HepG2 (cell line): ENCODE results near the gene THOC6. TPM values are rescaled to one million over a fixed set of nuclear protein-coding genes. Genes with fewer than 3 reads are reported as not detected.

Experiments used
- ATF7-NPFF ChIP-seq: sonication (generic); formaldehyde crosslinking; IDR thresholded peaks from 2 replicates; pipeline ENCODE4 v1.8.1; 2023; ENCODE audit warnings: mild to moderate bottlenecking, low read depth, missing genetic modification reagents, moderate library complexity
- KLF11 ChIP-seq: IDR thresholded peaks from 2 replicates; pipeline ENCODE4 v1.6.1; 2016; ENCODE audit warnings: missing compliant biosample characterization
- KLF9 ChIP-seq: IDR thresholded peaks from 2 replicates; pipeline ENCODE4 v1.6.1; 2016; ENCODE audit warnings: low read depth
- MXD4 ChIP-seq: IDR thresholded peaks from 2 replicates; pipeline ENCODE4 v1.6.1; 2016; ENCODE audit warnings: mild to moderate bottlenecking, missing biosample characterization, missing genetic modification reagents
- PRDM4 ChIP-seq: sonication (generic); formaldehyde crosslinking; IDR thresholded peaks from 2 replicates; pipeline ENCODE4 v1.9.0; 2021; ENCODE audit warnings: missing genetic modification reagents, borderline replicate concordance
- SP2 ChIP-seq: sonication (generic); formaldehyde crosslinking; IDR thresholded peaks from 2 replicates; pipeline ENCODE4 v1.5.1; 2020; ENCODE audit warnings: mild to moderate bottlenecking, missing genetic modification reagents
- ZC3H4 ChIP-seq: sonication (generic); formaldehyde crosslinking; IDR thresholded peaks from 2 replicates; pipeline ENCODE4 v1.4.0; 2020; ENCODE audit warnings: missing genetic modification reagents, borderline replicate concordance
- ZFP82 ChIP-seq: sonication (generic); formaldehyde crosslinking; IDR thresholded peaks from 2 replicates; pipeline ENCODE4 v1.5.1; 2020; ENCODE audit warnings: mild to moderate bottlenecking, missing genetic modification reagents, borderline replicate concordance
- ZNF547 ChIP-seq: sonication (generic); formaldehyde crosslinking; IDR thresholded peaks from 2 replicates; pipeline ENCODE4 v1.5.1; 2020; ENCODE audit warnings: mild to moderate bottlenecking, missing genetic modification reagents
- ZNF746 ChIP-seq: sonication (generic); formaldehyde crosslinking; IDR thresholded peaks from 2 replicates; pipeline ENCODE4 v1.8.0; 2022; ENCODE audit warnings: mild to moderate bottlenecking, missing genetic modification reagents
- ZNF800 ChIP-seq: sonication (generic); formaldehyde crosslinking; IDR thresholded peaks from 2 replicates; pipeline ENCODE4 v1.4.0; 2020; ENCODE audit warnings: missing genetic modification reagents
- ZNF83 ChIP-seq: sonication (generic); formaldehyde crosslinking; IDR thresholded peaks from 2 replicates; pipeline ENCODE4 v1.4.0; 2020; ENCODE audit warnings: missing genetic modification reagents, mild to moderate bottlenecking, borderline replicate concordance
- ZZZ3 ChIP-seq: sonication (generic); formaldehyde crosslinking; IDR thresholded peaks from 2 replicates; pipeline ENCODE4 v1.4.0; 2020; ENCODE audit warnings: missing genetic modification reagents, mild to moderate bottlenecking, borderline replicate concordance
- polyA plus RNA-seq, 8 experiments: library from polyadenylated mRNA; depleted of rRNA in 3 of 8; stranded (reverse) in 7 of 8; unstranded in 1 of 8; fragments of >200 nt; fragmentation: Illumina TruSeq in 4 of 8; extraction: Trizol in 4 of 8; gene quantifications; 2 replicates each; pipeline versions ENCODE4 v1.2.1 to v1.2.3, GENCODE V29; 2011 to 2016; ENCODE audit warnings: low read depth in 4 of 8, missing spikeins in 1 of 8, mixed read lengths in 1 of 8; ENCODE audit not compliant: insufficient read depth in 1 of 8
- total RNA-seq, 5 experiments: library from RNA; depleted of rRNA; stranded (reverse); fragments of >200 nt; fragmentation: Illumina TruSeq; extraction: Trizol; gene quantifications; 2 replicates each; pipeline ENCODE4 v1.2.3, GENCODE V29; 2016; ENCODE audit warnings: low read depth in 1 of 5
- TF ChIP-seq, protein P1 (sequence below): sonication (generic); formaldehyde crosslinking; IDR thresholded peaks from 2 replicates; pipeline ENCODE4 v1.4.0; 2020; ENCODE audit warnings: mild to moderate bottlenecking, missing genetic modification reagents
- TF ChIP-seq, protein P2 (sequence below): sonication (generic); formaldehyde crosslinking; conservative IDR thresholded peaks from 2 replicates; pipeline ENCODE4 v1.8.0; 2022; ENCODE audit warnings: missing genetic modification reagents
- TF ChIP-seq, protein P3 (sequence below): sonication (generic); formaldehyde crosslinking; IDR thresholded peaks from 2 replicates; pipeline ENCODE4 v1.4.0; 2020; ENCODE audit warnings: missing genetic modification reagents, borderline replicate concordance

Gene THOC6
- total and polyA plus RNA-seq, 2 of the 13 experiments (the other 11 are each of a cell fraction or from before 2014, with no cell fraction given), result 32.1 to 37.0 TPM

DNA sequence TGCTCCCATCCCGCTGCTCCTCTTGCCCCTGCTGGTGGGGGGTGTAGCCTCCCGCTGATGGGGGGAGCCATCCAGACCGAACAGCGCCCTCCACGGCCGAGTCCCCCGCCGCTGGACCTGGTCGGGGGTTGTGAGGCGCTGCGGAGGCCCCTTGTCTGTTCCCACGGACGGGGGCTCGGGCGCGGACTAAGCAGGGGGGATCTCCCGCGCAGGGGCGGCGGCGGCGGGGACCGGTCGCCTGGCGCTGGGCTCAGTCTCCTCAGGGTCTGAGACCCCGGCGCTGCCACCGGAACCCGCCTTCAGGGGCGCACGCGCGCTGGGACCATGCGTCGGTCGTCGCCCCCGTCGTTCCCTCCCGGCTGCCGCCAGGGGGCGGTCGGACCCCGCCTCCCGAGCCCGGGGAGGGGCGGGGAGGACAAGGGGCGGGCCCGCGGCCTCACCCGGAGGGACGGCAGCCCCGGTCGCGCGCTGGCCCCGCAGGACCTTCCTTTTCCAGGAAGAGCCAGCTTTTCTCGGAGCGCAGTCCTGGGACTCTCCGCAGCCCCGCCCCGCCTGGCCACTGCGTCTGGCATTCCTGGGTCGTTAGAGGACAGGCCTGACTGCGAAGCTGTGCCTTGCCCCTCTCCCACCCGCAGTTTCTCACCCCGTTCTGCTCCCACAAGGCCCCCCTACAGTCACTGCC lies 35.3 kb downstream of the THOC6 start (continued):
- TF ChIP-seq SP2 (CRISPR knock-in tag) (no peak; the same call in 1 of the 2 replicates), ZC3H4 (CRISPR knock-in tag) (no peak), ZNF83 (CRISPR knock-in tag) (0 out of 2 replicates have a peak, but pooled peaks have one; percentile 6), KLF9 (no peak), PRDM4 (CRISPR knock-in tag) (no peak), ZNF746 (CRISPR knock-in tag) (no peak; the same call in 1 of the 2 replicates), ATF7-NPFF (CRISPR knock-in tag) (0 out of 2 replicates have a peak, but pooled peaks have one; percentile 46), ZFP82 (no peak; the same call in 1 of the 2 replicates), ZNF800 (CRISPR knock-in tag) (no peak; the same call in 1 of the 2 replicates), ZNF547 (CRISPR knock-in tag) (peak; percentile 73), ZZZ3 (CRISPR knock-in tag) (no peak), KLF11 (CRISPR knock-in tag) (no peak), MXD4 (CRISPR knock-in tag) (peak; percentile 67; the same call in 1 of the 2 replicates)
- TF ChIP-seq, protein P1, sequence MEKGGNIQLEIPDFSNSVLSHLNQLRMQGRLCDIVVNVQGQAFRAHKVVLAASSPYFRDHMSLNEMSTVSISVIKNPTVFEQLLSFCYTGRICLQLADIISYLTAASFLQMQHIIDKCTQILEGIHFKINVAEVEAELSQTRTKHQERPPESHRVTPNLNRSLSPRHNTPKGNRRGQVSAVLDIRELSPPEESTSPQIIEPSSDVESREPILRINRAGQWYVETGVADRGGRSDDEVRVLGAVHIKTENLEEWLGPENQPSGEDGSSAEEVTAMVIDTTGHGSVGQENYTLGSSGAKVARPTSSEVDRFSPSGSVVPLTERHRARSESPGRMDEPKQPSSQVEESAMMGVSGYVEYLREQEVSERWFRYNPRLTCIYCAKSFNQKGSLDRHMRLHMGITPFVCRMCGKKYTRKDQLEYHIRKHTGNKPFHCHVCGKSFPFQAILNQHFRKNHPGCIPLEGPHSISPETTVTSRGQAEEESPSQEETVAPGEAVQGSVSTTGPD (CRISPR knock-in tag), result no peak
- TF ChIP-seq, protein P2, sequence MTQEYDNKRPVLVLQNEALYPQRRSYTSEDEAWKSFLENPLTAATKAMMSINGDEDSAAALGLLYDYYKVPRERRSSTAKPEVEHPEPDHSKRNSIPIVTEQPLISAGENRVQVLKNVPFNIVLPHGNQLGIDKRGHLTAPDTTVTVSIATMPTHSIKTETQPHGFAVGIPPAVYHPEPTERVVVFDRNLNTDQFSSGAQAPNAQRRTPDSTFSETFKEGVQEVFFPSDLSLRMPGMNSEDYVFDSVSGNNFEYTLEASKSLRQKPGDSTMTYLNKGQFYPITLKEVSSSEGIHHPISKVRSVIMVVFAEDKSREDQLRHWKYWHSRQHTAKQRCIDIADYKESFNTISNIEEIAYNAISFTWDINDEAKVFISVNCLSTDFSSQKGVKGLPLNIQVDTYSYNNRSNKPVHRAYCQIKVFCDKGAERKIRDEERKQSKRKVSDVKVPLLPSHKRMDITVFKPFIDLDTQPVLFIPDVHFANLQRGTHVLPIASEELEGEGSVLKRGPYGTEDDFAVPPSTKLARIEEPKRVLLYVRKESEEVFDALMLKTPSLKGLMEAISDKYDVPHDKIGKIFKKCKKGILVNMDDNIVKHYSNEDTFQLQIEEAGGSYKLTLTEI (CRISPR knock-in tag), result no peak
- TF ChIP-seq, protein P3, sequence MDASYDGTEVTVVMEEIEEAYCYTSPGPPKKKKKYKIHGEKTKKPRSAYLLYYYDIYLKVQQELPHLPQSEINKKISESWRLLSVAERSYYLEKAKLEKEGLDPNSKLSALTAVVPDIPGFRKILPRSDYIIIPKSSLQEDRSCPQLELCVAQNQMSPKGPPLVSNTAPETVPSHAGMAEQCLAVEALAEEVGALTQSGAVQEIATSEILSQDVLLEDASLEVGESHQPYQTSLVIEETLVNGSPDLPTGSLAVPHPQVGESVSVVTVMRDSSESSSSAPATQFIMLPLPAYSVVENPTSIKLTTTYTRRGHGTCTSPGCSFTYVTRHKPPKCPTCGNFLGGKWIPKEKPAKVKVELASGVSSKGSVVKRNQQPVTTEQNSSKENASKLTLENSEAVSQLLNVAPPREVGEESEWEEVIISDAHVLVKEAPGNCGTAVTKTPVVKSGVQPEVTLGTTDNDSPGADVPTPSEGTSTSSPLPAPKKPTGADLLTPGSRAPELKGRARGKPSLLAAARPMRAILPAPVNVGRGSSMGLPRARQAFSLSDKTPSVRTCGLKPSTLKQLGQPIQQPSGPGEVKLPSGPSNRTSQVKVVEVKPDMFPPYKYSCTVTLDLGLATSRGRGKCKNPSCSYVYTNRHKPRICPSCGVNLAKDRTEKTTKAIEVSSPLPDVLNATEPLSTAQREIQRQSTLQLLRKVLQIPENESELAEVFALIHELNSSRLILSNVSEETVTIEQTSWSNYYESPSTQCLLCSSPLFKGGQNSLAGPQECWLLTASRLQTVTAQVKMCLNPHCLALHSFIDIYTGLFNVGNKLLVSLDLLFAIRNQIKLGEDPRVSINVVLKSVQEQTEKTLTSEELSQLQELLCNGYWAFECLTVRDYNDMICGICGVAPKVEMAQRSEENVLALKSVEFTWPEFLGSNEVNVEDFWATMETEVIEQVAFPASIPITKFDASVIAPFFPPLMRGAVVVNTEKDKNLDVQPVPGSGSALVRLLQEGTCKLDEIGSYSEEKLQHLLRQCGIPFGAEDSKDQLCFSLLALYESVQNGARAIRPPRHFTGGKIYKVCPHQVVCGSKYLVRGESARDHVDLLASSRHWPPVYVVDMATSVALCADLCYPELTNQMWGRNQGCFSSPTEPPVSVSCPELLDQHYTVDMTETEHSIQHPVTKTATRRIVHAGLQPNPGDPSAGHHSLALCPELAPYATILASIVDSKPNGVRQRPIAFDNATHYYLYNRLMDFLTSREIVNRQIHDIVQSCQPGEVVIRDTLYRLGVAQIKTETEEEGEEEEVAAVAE, result no peak
